Smooth muscle cell (in vitro differentiated cells): ENCODE data around the gene COX19. TPM values are rescaled to one million over a fixed set of nuclear protein-coding genes. Genes with fewer than 3 reads are reported as not detected.

Source experiments
- DNase-seq: peaks from one replicate; lab custom pipeline; 2025; ENCODE audit not compliant: unreplicated experiment; lab: John Stamatoyannopoulos, UW
- H2AFZ ChIP-seq: fragments of 200-600 bp; sonication (generic); 2 replicates; pipeline ENCODE4 v1.6.0; 2016; ENCODE audit warnings: antibody characterized with exemption, low read depth, mild to moderate bottlenecking
- H3F3A ChIP-seq: fragments of 200-600 bp; sonication (generic); 2 replicates; pipeline ENCODE4 v1.6.0; 2017; ENCODE audit warnings: antibody characterized with exemption, low read depth
- H3K27ac ChIP-seq: fragments of 200-600 bp; sonication (generic); 2 replicates; pipeline ENCODE4 v1.5.1; 2016; ENCODE audit warnings: low read depth, mild to moderate bottlenecking
- H3K27me3 ChIP-seq: fragments of 200-600 bp; sonication (generic); 2 replicates; pipeline ENCODE4 v1.6.1; 2016; ENCODE audit warnings: low read depth, mild to moderate bottlenecking
- H3K36me3 ChIP-seq: fragments of 200-600 bp; sonication (generic); 2 replicates; pipeline ENCODE4 v1.5.1; 2016; ENCODE audit warnings: low read depth
- H3K4me1 ChIP-seq: fragments of 200-600 bp; sonication (generic); 2 replicates; pipeline ENCODE4 v1.5.1; 2016; ENCODE audit warnings: low read depth
- H3K4me2 ChIP-seq: fragments of 200-600 bp; sonication (generic); 2 replicates; pipeline ENCODE4 v1.6.0; 2016; ENCODE audit warnings: mild to moderate bottlenecking
- H3K4me3 ChIP-seq: fragments of 200-600 bp; sonication (generic); 2 replicates; pipeline ENCODE4 v1.5.1; 2016; ENCODE audit warnings: mild to moderate bottlenecking
- H3K79me2 ChIP-seq: fragments of 200-600 bp; sonication (generic); 2 replicates; pipeline ENCODE4 v1.6.0; 2016; ENCODE audit warnings: low read depth, mild to moderate bottlenecking
- H3K9ac ChIP-seq: fragments of 200-600 bp; sonication (generic); 2 replicates; pipeline ENCODE4 v1.6.0; 2016; ENCODE audit warnings: low read depth
- H3K9me3 ChIP-seq: fragments of 200-600 bp; sonication (generic); replicated peaks from 2 replicates; pipeline ENCODE4 v1.5.1; 2016; ENCODE audit warnings: low read depth
- H4K20me1 ChIP-seq: fragments of 200-600 bp; sonication (generic); 2 replicates; pipeline ENCODE4 v1.6.0; 2016; ENCODE audit warnings: low read depth
- CTCF ChIP-seq: fragments of 200-600 bp; sonication (generic); IDR thresholded peaks from 2 replicates; pipeline ENCODE4 v1.5.1; 2017; ENCODE audit warnings: borderline replicate concordance, mild to moderate bottlenecking, antibody characterized with exemption; ENCODE audit not compliant: insufficient read depth, poor library complexity, severe bottlenecking
- WGBS: methylation state at CpG from one replicate; pipeline ENCODE4 v1.1.7; 2016; ENCODE audit warnings: low lambda C conversion rate; 5-methylcytosine and 5-hydroxymethylcytosine counted together
- polyA plus RNA-seq: library from polyadenylated mRNA; unstranded; fragments of >200 nt; fragmentation: Nextera tagmentation; extraction: Ambion mirVana; gene quantifications from 2 replicates; pipeline ENCODE4 v1.2.1, GENCODE V29; 2016
- total RNA-seq: library from RNA; depleted of rRNA; stranded (reverse); fragments of >200 nt; gene quantifications from 2 replicates; pipeline ENCODE4 v1.2.3, GENCODE V29; 2014

COX19 gene
- total and polyA plus RNA-seq, 2 experiments from 2014 or later: 10.0 to 10.4 TPM

- H3K4me2 ChIP-seq: no peak overlapping the region
- no peak for DNase-seq
- H2AFZ ChIP-seq: no peak overlapping the region
- TF ChIP-seq CTCF: no peak
- no peaks in the 10 kb centered on the region for H4K20me1 ChIP-seq
- 90% methylated on average over 15 of the region's 15 CpGs for WGBS
- H3K27me3 ChIP-seq: no peaks in the 10 kb centered on the region
- H3K9ac ChIP-seq: no peak overlapping the region
- H3K27ac ChIP-seq: no peak overlapping the region
- H3K4me1 ChIP-seq: no peaks in the 10 kb centered on the region
- no peak overlapping the region for H3K4me3 ChIP-seq
- H3K9me3 ChIP-seq: no peaks in the 10 kb centered on the region
- H3K79me2 ChIP-seq: no peaks in the 10 kb centered on the region
- no peaks in the 10 kb centered on the region for H3F3A ChIP-seq
- no peaks in the 10 kb centered on the region for H3K36me3 ChIP-seq
Measured at GRCh38 chr7:921071-921461, 54.3 kb downstream of the COX19 start.

- H3K27ac ChIP-seq: no peak overlapping the region
- WGBS: 89% methylated on average over 20 of the region's 40 CpGs
- H3K9ac ChIP-seq: no peak overlapping the region
- no peaks in the 10 kb centered on the region for H4K20me1 ChIP-seq
- no peaks in the 10 kb centered on the region for H3K36me3 ChIP-seq
- H3F3A ChIP-seq: no peaks in the 10 kb centered on the region
- no peak for DNase-seq
- no peaks in the 10 kb centered on the region for H3K79me2 ChIP-seq
- no peak overlapping the region for H2AFZ ChIP-seq
- H3K9me3 ChIP-seq: no peaks in the 10 kb centered on the region
- no peak overlapping the region for H3K4me3 ChIP-seq
- H3K4me1 ChIP-seq: no peaks in the 10 kb centered on the region
- no peak overlapping the region for H3K4me2 ChIP-seq
- TF ChIP-seq CTCF: no peak
- no peaks in the 10 kb centered on the region for H3K27me3 ChIP-seq
Measured at GRCh38 chr7:920351-921070, 54.8 kb downstream of the COX19 start.

- Histone ChIP-seq H3F3A (no peaks in the 10 kb centered on the region), H3K27ac (no peak overlapping the region), H3K79me2 (no peaks in the 10 kb centered on the region), H3K9ac (no peak overlapping the region), H4K20me1 (no peaks in the 10 kb centered on the region), H3K4me2 (no peak overlapping the region), H3K9me3 (no peaks in the 10 kb centered on the region), H3K4me1 (no peaks in the 10 kb centered on the region), H2AFZ (no peak overlapping the region), H3K4me3 (no peak overlapping the region), H3K27me3 (no peaks in the 10 kb centered on the region), H3K36me3 (no peaks in the 10 kb centered on the region)
- 96% methylated on average over 22 of the region's 26 CpGs for WGBS
- DNase-seq: no peak
- no peak for TF ChIP-seq CTCF
Measured at GRCh38 chr7:919924-920341, 55.4 kb downstream of the COX19 start.

- H2AFZ ChIP-seq: no peak overlapping the region
- no peak for DNase-seq
- WGBS: 86% methylated on average over 7 of the region's 13 CpGs
- H3K36me3 ChIP-seq: no peaks in the 10 kb centered on the region
- no peaks in the 10 kb centered on the region for H4K20me1 ChIP-seq
- no peak overlapping the region for H3K9ac ChIP-seq
- no peak for TF ChIP-seq CTCF
- H3K4me1 ChIP-seq: no peaks in the 10 kb centered on the region
- no peaks in the 10 kb centered on the region for H3K79me2 ChIP-seq
- no peak overlapping the region for H3K27ac ChIP-seq
- no peaks in the 10 kb centered on the region for H3K27me3 ChIP-seq
- H3F3A ChIP-seq: no peaks in the 10 kb centered on the region
- no peak overlapping the region for H3K4me2 ChIP-seq
- no peak overlapping the region for H3K4me3 ChIP-seq
- H3K9me3 ChIP-seq: no peaks in the 10 kb centered on the region
Measured at GRCh38 chr7:919114-919442, 56.3 kb downstream of the COX19 start.
